OCI-LY3 (cell line): ENCODE measurements around the gene XPO5.
"Not testable (repeated sequence)": the region's sequence is repeated elsewhere in the genome, so short reads cannot be mapped to it uniquely, and the experiment has no call there.

Experiments
- H2AFZ ChIP-seq: fragments of 200-600, 300-600 bp; shearing (Covaris generic); 2 replicates; pipeline ENCODE4 v1.6.0; 2014; ENCODE audit warnings: antibody characterized with exemption, low read depth, low read length
- H3K27ac ChIP-seq: fragments of 200-600, 300-600 bp; sonication (generic); 2 replicates; pipeline ENCODE4 v1.5.1; 2014; ENCODE audit warnings: mild to moderate bottlenecking, low read length, moderate library complexity, mixed read lengths
- H3K27me3 ChIP-seq: fragments of 200-600, 300-600 bp; sonication (generic); 2 replicates; pipeline ENCODE4 v1.6.1; 2014; ENCODE audit warnings: low read depth, low read length, mixed read lengths
- H3K36me3 ChIP-seq: fragments of 200-600, 300-600 bp; sonication (generic); replicated peaks from 2 replicates; pipeline ENCODE3; 2014; ENCODE audit warnings: low read depth, low read length, mixed read lengths
- H3K4me1 ChIP-seq: fragments of 300-600, 200-600 bp; sonication (generic); 2 replicates; pipeline ENCODE4 v1.6.1; 2014; ENCODE audit warnings: low read length, mixed read lengths
- H3K4me2 ChIP-seq: fragments of 200-600, 300-600 bp; sonication (generic); 2 replicates; pipeline ENCODE4 v1.6.1; 2014; ENCODE audit warnings: low read length, mixed read lengths
- H3K4me3 ChIP-seq: fragments of 300-600, 200-600 bp; sonication (generic); 2 replicates; pipeline ENCODE4 v1.5.1; 2014; ENCODE audit warnings: antibody characterized with exemption, mild to moderate bottlenecking, low read length, moderate library complexity
- H3K79me2 ChIP-seq: fragments of 300-600, 200-600 bp; shearing (Covaris generic); 2 replicates; pipeline ENCODE4 v1.6.1; 2014; ENCODE audit warnings: mild to moderate bottlenecking, low read length, mixed read lengths
- H3K9ac ChIP-seq: fragments of 300-600, 200-600 bp; shearing (Covaris generic); 2 replicates; pipeline ENCODE4 v1.6.0; 2014; ENCODE audit warnings: mild to moderate bottlenecking, low read length, moderate library complexity
- H3K9me3 ChIP-seq: fragments of 200-600, 300-600 bp; shearing (Covaris generic); 2 replicates; pipeline ENCODE4 v1.6.1; 2014; ENCODE audit warnings: low read length, mixed read lengths; ENCODE audit not compliant: insufficient read depth
- H4K20me1 ChIP-seq: fragments of 200-600, 300-600 bp; sonication (generic); 2 replicates; pipeline ENCODE4 v1.6.1; 2016; ENCODE audit warnings: low read length, mixed read lengths; ENCODE audit not compliant: insufficient read depth
- EZH2phosphoT487 ChIP-seq: fragments of 200-600 bp; shearing (Covaris generic); IDR thresholded peaks from 2 replicates; pipeline ENCODE4 v1.6.1; 2018; ENCODE audit warnings: antibody characterized with exemption, mixed run types, low read depth
- TF ChIP-seq, protein P1 (sequence below): fragments of 200-600, 300-600 bp; sonication (generic); IDR thresholded peaks from 2 replicates; pipeline ENCODE4 v1.5.1; 2014; ENCODE audit warnings: antibody characterized with exemption, low read length, low read depth

The XPO5 gene

DNA sequence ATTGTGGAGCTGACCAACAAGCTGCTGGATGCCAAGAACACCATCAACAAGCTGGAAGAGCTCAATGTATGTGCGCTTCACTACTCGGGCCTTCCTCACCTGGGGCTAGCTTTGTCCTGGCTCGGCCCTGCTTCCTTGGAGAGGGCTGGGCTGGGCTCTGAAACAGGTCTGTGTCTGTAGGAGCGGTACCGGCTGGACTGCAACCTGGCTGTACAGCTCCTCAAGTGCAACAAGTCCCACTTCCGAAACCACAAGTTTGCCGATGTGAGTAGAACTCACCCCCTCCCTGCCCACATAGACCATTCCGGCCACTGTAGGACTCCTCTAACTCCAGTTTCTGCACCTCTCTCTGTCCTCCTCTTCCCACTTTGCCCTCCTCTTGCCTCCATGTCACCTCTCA lies 72.4 kb downstream of the XPO5 start:
- no peaks in the 10 kb centered on the region for H3K79me2 ChIP-seq
- no peaks in the 10 kb centered on the region for H3K27me3 ChIP-seq
- peaks cover 42% of the 10 kb centered on the region for H3K36me3 ChIP-seq
- H3K9ac ChIP-seq: no peak overlapping the region
- H3K9me3 ChIP-seq: no peaks in the 10 kb centered on the region
- H3K4me3 ChIP-seq: no peak overlapping the region
- peaks cover 3% of the 10 kb centered on the region; the same call in 1 of the 2 replicates for H3K4me1 ChIP-seq
- no peaks in the 10 kb centered on the region for H4K20me1 ChIP-seq
- H2AFZ ChIP-seq: no peak overlapping the region
- H3K4me2 ChIP-seq: no peak overlapping the region
- no peak for TF ChIP-seq EZH2phosphoT487
- TF ChIP-seq, protein P1, sequence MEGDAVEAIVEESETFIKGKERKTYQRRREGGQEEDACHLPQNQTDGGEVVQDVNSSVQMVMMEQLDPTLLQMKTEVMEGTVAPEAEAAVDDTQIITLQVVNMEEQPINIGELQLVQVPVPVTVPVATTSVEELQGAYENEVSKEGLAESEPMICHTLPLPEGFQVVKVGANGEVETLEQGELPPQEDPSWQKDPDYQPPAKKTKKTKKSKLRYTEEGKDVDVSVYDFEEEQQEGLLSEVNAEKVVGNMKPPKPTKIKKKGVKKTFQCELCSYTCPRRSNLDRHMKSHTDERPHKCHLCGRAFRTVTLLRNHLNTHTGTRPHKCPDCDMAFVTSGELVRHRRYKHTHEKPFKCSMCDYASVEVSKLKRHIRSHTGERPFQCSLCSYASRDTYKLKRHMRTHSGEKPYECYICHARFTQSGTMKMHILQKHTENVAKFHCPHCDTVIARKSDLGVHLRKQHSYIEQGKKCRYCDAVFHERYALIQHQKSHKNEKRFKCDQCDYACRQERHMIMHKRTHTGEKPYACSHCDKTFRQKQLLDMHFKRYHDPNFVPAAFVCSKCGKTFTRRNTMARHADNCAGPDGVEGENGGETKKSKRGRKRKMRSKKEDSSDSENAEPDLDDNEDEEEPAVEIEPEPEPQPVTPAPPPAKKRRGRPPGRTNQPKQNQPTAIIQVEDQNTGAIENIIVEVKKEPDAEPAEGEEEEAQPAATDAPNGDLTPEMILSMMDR: no peak
- no peak overlapping the region for H3K27ac ChIP-seq

DNA sequence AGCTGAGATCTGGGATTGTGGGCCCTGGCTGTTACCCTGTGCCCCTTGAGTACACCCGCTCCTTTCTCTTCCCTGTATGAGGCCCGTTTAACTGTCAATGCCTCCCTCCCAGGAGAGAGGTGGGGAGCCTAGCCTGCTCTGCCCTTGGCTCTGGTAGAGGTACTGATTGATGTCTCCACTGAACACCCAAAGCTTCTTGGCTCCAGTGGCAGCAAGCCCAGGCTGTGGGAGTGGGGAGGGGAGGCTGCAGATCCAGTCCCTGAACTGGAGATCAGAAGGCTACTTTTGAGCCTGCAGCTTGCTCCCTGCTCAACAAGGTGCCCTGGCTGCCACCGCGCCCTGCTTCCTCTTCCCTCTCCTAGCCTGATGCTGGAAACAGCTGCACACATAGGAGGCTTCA lies 73.2 kb downstream of the XPO5 start:
- TF ChIP-seq EZH2phosphoT487: no peak
- TF ChIP-seq, protein P1: no peak
- Histone ChIP-seq H4K20me1 (no peaks in the 10 kb centered on the region), H2AFZ (no peak overlapping the region), H3K4me3 (no peak overlapping the region), H3K9ac (no peak overlapping the region), H3K79me2 (no peaks in the 10 kb centered on the region), H3K36me3 (peaks cover 48% of the 10 kb centered on the region), H3K27me3 (no peaks in the 10 kb centered on the region), H3K4me2 (no peak overlapping the region), H3K27ac (no peak overlapping the region), H3K9me3 (no peaks in the 10 kb centered on the region), H3K4me1 (peaks cover 3% of the 10 kb centered on the region; the same call in 1 of the 2 replicates)

DNA sequence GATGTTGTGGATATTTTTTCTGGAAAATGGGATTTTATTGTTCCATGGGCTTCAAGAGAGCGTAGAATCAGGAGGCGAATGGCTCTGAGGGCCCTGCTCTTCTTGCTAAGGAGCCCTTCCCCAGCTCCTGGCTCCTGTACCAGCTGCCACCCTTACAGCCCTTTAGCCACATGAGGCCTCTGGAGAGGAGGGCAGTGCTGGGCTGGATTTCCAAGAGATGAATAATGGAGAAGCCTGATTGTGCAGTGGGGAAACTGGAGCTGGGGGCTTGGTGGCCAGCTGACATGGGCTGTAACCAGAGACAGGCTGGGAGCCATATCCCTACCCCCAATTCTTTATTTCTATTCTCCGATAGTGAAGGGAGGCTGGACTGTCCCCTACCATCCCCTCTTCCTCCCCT lies 74.9 kb downstream of the XPO5 start:
- H3K36me3 ChIP-seq: peaks cover 49% of the 10 kb centered on the region
- H2AFZ ChIP-seq: no peak overlapping the region
- H3K4me1 ChIP-seq: no peaks in the 10 kb centered on the region
- H4K20me1 ChIP-seq: peaks cover 7% of the 10 kb centered on the region; the same call in 1 of the 2 replicates
- no peak for TF ChIP-seq EZH2phosphoT487
- TF ChIP-seq, protein P1: no peak
- H3K9ac ChIP-seq: no peak overlapping the region
- no peaks in the 10 kb centered on the region for H3K27me3 ChIP-seq
- H3K9me3 ChIP-seq: no peaks in the 10 kb centered on the region
- H3K27ac ChIP-seq: no peak overlapping the region
- no peaks in the 10 kb centered on the region for H3K79me2 ChIP-seq
- H3K4me2 ChIP-seq: no peak overlapping the region
- H3K4me3 ChIP-seq: no peak overlapping the region

DNA sequence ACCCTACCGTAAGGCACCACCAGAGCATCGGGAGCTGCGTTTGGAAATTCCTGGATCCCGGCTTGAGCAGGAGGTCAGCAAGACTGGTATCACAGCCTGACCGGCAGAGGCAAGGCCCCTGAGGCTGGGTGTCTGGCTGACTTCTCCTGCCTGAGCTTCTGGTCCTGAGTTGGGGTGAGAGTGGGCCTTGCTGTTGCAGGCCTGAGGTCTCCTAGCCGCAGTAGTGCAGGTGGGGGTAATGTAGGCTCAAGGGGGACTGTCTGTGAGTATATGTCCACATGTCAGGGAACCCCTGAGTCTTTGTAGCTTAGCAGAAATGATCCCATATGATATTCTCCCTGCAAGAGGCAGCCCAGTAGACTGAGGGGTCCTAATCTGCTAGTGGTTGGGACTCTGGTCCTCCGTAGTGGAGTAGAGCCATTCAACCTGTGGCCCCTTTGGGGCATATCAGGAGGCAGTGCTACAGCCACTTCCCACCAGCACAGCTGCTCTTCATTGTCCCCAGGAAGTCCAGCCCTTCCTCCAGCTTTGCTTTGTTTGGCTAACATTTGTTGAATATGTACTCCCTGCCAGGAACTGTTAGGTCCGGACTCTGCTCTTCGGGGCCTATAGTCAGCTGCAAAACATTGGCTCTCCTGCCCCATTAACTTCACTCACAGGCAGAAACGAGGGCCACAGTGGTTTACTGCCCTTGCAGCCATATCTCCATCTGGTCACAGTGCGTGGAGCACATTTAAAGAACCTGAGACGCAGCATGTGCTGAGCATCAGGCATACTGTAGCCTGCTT lies 76.6 kb downstream of the XPO5 start:
- Histone ChIP-seq H3K4me2 (no peak overlapping the region), H3K4me1 (no peaks in the 10 kb centered on the region), H2AFZ (no peak overlapping the region), H3K9ac (no peak overlapping the region), H3K9me3 (no peaks in the 10 kb centered on the region), H3K36me3 (peaks cover 41% of the 10 kb centered on the region), H4K20me1 (peaks cover 7% of the 10 kb centered on the region; the same call in 1 of the 2 replicates), H3K27ac (no peak overlapping the region), H3K27me3 (no peaks in the 10 kb centered on the region), H3K4me3 (no peak overlapping the region), H3K79me2 (peaks cover 3% of the 10 kb centered on the region; the same call in 1 of the 2 replicates)
- TF ChIP-seq, protein P1: no peak
- no peak for TF ChIP-seq EZH2phosphoT487

DNA sequence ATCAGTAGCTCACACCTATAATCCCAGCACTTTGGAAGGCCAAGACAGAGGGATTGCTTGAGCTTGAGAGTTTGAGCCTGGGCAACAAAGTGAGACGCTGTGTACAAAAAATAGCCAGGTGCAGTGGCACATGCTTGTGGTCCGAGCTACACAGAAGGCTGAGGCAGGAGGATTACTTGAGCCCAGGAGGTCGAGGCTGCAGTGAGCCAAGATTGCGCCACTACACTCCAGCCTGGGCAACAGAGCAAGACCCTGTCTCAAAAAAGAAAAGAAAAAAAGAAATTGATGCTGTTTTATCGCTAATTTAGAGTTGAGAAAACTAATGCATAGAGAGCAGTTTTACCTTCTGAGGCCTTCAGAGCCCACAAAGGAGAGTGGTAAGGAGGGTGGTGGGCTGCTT lies 77.5 kb downstream of the XPO5 start:
- not testable (repeated sequence) for H3K4me2 ChIP-seq, H3K4me3 ChIP-seq, H2AFZ ChIP-seq, H3K4me1 ChIP-seq, H3K9ac ChIP-seq, H3K79me2 ChIP-seq, H3K27me3 ChIP-seq, H3K27ac ChIP-seq, H3K9me3 ChIP-seq
- H4K20me1 ChIP-seq: peaks cover 14% of the 10 kb centered on the region
- H3K36me3 ChIP-seq: peaks cover 38% of the 10 kb centered on the region
